ENCODE data around the gene RNF26.

RNF26 gene

GRCh38 chr11:119336744-119337469, 2.6 kb downstream of the RNF26 start:
- DNase-seq, result no peak

GRCh38 chr11:119337581-119338317, 3.4 kb downstream of the RNF26 start:
- DNase-seq, result no peak

GRCh38 chr11:119338318-119338890, 4.1 kb downstream of the RNF26 start:
- peak; percentile 18 for DNase-seq

GRCh38 chr11:119338965-119339588, 4.8 kb downstream of the RNF26 start:
- no peak for DNase-seq

DNA sequence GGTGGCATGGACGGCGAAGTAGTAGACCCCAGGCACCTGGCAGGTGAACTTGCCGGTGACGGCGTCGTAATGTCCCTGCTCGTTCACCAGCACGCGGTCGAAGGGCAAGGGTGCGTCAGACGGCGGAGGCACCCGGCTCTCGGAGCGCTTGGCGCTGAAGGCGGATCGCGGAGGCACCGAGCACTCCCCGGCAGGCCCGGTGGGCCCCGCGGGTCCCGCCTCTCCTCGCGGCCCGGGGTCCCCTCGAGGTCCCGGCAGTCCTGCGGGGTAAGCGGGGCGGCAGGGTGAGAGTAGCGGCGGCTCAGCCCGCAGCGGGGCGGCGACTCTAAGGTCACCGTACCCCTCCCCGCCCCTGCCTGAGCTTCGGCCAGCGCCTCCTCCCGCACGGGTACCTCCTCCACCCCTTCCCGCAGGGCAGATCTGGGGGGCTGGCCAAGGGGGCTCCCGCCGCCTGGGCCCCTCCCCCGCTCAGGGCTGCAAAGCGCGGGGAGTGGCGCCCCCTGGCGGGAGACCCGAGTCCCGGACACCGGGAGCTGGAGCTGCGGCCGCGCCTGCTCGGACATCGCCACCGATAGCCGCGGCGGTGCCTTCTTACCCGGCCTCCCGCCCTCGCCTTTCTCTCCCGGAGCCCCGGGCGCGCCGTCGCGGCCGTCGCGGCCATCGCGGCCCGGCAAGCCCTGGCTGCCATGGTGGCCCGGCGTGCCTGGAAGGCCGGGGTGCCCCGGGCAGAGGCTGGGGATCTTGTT, 5.4 kb downstream of the RNF26 start:
- no peak for DNase-seq

- DNase-seq, result no peak
These were observed 6.3 kb downstream of the RNF26 start, which contains the start of gene C1QTNF5 for GRCh38 chr11:119340335-119341221. C1QTNF5 (minus strand) TSS chr11:119340883; CDS start chr11:119340397, 486 bp downstream.

- DNase-seq, result no peak
These were observed 7.1 kb downstream of the RNF26 start for GRCh38 chr11:119341222-119342022.

- DNase-seq, result no peak
These were observed 7.6 kb downstream of the RNF26 start for GRCh38 chr11:119342023-119342300.

DNA sequence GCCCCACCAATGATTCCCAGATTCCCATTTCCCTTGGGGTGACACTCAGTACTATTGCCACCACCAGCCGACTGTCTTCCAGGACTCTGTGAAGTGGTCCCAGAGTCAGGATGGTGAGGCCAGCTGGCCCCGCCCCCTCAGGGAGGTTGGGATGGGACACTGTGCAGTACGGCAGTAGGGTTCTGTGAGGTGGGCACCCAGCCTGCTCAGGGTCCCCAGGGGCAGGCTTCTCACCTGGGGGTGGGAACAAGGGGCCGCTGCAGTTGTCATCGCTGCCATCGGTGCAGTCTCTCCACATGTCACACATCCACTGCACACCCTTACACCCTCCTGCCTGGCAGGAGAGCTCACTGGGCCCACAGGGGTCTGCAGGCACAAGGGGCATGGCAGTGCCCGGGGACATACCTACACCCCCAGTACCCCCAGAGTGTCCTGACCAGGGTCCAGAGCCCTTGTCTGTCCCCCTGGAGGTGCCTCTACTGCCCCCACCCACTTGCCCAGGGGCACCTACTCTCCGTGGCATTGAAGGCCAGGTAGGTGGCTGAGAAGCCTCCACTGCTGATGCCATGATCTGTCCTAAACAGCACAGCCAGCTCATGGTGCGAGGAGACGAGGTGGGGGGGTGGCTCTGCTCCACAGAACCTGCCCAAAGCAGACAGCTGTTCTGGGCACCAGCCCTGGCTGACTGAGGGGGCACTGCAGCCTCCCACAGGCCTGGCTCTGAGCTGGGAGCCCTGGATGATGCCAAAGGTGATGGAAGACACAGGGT, 8.2 kb downstream of the RNF26 start:
- DNase-seq, result no peak

GRCh38 chr11:119343726-119344125, 9.4 kb downstream of the RNF26 start:
- DNase-seq, result no peak

DNA sequence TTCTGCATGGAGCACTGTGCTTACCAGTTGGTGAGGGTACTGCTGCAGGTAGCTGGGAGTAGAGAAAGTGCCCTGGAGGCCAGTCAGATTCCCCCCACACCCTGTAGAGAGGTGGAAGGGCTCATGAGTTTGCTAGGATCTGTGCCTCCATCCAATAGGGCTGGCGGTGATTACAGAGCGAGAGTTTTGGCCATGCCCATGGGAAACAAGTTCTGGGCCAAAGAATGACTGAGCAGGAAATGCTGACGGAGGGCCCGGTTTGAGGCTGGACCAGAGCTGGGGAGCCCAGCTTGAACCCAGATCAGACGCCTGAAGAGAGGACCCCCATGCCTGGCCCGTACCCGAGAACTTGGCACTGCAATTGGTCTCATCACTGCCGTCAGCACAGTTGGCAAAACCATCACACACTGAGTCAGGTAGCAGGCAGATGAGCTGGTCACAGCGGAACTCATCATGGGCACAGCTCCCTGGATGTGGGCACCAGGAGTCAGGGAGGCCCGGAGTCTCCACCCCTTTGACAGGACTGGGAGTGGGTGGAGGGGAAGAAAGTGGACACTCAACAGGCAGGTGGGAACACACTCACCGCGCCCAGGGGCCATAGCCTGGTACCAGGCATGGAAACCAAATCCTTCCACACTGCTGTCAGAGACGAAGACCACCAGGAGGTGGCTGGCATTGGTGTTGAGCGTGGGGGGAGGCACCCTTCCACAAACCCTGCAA, 10.1 kb downstream of the RNF26 start:
- DNase-seq, result no peak

DNA sequence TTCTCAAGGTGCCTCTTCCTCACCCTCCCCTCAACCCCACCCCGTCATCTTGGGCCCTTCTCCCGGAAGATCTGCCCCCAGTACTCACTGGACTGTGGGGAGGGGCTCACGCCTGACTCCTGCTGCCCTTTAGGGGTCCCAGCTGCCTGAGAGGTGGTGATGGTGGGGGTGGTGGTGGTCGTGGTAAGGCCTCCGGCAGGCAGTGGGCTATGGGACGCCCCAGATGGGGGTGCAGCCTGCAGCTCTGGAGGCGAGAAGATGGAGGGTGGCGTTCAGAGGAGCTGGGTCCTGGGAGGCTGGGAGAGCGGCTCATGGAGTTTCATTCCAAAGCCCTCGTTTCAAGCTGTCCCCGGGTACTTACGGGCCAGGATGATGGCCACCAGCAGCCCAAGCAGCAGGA, 11.4 kb downstream of the RNF26 start:
- DNase-seq, result no peak

DNA sequence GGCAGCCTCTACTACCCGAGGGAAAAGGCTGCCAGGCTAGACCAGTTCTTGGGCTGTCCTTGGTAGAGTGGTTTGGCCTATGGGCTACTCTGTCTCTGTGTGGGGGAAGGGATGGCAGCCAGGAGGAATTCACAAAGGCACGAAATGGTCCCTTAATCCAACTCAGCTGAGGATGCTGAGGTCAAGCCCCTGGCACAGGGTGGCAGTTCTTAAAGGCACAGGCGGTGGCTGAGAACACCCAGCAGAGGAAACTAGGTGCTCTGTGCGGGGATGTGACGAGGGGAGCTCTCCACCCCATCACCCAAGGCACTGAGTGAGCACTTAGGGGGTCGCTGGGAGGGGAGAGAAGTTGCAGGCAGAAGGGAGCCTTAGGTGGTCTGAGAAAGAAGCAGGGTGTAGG, 12.3 kb downstream of the RNF26 start, which contains the start of gene MFRP:
Gene MFRP, minus strand, starts transcription at position 101 of the 400 bp plus-strand sequence. CDS start 192 bp downstream, outside the sequence.
- no peak for DNase-seq

- no peak for DNase-seq
These were observed 12.9 kb downstream of the RNF26 start for GRCh38 chr11:119347242-119347641.

- DNase-seq, result peak; percentile 15
These were observed 13.7 kb downstream of the RNF26 start for GRCh38 chr11:119347940-119348605.

DNA sequence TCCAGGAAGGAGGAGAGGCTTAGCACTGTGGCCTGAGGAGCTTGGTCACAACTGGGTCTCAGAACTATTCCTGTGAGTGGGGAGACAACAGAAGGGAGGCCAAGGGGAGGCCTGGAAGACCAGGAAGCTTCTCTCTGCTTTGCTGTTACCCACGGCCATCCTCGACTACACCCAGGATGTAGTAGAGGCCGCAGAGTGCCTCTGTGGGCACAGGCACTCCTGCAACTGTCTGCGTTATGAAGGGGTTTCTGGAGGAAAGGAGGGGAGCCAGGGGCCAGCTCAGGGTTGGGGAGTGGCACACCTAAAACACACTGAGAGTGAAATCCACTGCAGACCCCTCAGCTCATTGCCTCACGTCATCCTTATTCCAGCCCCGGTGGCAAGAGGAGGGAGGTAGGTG, 16.0 kb downstream of the RNF26 start:
- no peak for DNase-seq

GRCh38 chr11:119351232-119351631, 16.9 kb downstream of the RNF26 start:
- no peak for DNase-seq

DNA sequence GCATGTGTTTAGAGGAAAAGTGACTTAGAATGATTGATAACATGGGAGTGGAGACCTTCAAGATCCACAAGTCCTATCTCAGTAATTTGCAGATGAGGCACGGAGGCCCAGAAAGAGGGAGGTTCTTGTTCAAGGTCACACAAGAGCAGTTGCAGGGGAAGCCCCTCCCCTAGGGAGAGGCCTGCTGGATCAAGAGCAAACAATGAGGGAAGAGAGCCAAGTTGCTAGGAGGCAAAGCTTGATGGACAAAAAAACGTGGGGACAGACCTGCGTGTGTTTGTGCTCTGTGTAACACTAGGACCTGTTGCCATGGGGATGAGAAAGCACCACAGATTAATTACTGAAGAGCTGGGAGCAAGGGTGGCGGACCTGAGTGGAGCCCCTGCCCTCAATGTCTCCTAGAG, 18.5 kb downstream of the RNF26 start:
- DNase-seq, result peak; percentile 92

Measured in NCI-H2171 treated with DMSO at 0.1 percent for 48 hours (cell line).